Stimulated activated CD8-positive, alpha-beta memory T cell treated with anti-CD3 and anti-CD28 coated beads, Interleukin-2, amount 100 ng/mL, for 48 hours (primary cell): Measurements from ENCODE around the gene STK39.

Source experiments
- DNase-seq, 2 donors: peaks; one replicate each; pipeline ENCODE4 v3.0.0-alpha.2; 2020; ENCODE audit warnings: low read depth in 2 of 2

The STK39 gene

DNA sequence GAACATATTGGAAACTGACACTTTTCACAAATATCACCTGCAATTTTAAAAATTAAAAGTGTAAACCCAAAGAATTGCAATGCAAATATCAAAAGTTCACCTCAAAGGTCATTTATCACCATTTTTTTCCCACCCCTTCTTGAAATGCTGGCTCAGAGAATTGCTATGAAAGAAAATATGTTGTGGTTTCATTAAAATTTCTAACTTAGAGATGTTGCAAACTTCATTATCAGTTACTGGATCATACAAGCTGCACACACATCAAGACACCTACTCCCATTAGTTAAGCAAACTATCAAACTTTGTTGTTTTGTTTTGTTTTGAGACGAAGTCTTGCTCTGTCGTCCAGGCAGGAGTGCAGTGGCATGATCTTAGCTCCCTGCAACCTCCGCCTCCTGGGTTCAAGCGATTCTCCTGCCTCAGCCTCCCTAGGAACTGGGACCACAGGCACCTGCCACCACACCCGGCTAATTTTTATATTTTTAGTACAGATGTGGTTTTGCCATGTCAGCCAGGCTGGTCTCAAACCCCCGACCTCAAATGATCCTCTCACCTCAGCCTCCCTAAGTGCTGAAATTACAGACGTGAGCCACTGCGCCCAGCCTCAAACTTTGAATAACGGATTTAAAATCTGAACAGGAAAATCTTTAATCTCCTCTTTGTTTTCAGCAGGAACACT, 37.0 kb downstream of the STK39 start:
- DNase-seq = no peak

DNA sequence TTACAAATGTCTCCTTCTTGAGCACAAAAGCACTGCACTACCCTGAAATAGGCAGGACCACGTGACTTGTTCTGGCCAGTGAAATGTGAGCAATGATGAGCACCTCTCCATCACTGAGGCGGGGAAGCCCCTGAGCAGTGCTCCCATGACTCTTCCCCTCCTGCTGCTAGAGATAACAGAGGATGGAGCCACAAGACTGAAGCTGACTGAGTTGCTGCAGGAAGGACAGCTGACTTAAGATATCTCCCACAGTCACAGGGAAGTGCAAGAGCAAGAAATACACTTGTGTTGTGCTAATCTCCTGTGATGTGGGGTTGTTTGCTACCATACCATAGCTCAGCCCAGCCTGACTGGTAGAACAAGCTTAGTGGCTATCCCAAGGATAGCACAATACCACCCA, 38.7 kb downstream of the STK39 start:
- DNase-seq = no peak

DNA sequence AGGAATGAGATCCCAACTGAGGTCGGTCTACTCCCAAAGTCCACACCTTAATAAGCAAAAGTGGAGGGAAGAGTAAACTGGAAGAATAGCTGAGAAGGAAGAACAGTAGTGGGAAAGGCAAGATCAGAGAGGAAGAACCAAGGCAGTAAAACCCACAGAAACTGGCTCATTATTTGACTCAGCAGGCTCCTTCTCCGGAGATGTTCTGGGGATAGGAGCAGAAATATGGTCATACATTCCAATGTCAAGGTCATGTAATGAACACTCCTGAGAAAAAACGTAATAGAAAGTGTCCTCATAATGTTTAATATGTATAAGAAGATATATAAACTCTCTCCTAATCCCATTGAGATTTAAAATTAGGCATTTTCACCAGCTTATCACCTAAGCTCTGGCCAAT, 39.5 kb downstream of the STK39 start:
- DNase-seq = no peak

- no peak for DNase-seq
These were observed 43.4 kb downstream of the STK39 start for GRCh38 chr2:168203762-168204693.

DNA sequence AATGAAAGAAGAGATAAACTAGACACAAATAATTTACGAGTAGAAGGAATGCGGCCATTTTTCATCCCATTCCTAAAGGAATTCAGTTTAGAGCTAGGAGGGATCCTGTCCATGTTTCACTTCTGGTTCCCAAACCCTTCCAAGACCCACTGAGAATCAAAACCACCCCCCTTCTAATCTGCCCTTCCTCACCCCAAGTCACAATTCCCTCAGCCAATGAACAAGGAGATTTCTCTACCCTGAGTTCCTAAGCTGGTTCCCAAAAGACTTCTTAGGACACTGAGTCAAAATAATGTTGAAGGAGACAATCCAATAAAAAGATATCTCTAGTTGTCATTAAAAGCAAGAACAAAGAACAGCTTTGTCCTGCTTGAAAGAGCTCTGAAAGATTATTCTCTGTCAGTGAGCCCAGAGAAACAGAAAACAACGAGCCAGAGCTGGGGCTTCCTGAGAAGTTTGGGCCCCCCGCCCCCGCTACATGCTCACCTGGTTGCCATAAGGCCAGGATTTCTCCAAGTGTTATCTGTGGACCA, 45.7 kb downstream of the STK39 start:
- DNase-seq = no peak

DNA sequence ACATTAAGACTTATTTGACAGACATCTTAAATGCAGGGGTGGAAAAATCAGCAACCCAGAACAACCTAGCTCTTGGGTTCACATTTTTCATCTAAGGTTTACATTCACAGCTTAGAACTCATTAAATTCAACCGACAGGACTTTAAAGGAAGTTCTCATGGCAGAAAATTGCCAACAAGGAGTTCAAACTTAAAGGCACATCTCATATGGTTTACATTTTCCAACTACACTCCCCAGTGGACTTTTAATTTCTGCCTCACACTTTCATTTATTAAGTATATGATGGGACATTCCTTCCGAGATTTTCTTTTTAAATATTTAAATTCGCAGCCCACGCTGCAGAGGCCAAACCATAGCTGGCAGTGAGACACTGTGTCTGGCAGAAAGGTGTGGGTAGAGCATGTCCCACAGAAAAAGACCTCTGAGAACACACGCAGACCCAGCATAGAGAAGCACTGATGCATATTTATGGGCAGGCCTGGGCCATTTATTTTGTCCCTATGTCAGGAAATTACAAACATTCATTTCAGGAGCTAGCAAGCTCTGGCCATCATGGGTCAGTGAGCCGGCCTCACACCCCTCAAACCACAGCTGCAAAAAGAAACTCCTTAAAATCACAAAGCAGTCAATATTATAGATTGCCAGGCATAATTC, 46.3 kb downstream of the STK39 start:
- DNase-seq = no peak

GRCh38 chr2:168198476-168199207, 48.8 kb downstream of the STK39 start:
- DNase-seq = no peak

DNA sequence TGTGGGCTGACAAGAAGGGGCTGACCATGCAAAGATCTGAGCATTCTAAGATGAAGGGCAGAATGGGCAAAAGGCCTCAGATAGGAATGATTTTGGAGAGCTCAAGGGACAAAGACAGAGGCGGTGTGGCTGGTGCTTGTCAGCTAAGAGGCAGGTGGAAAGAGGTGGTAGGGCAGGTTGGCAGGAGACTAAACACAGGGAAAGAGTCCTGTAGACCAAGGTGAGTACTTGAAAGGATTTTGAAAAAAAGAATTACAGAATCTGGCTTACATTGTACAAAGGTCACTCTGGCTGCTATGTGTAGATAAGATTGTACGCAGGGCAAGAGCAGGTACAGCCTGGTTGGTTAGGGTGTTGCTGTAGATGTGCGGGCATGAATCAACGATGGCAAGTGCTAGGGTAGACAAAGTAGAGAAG, 50.6 kb downstream of the STK39 start:
- DNase-seq = no peak

DNA sequence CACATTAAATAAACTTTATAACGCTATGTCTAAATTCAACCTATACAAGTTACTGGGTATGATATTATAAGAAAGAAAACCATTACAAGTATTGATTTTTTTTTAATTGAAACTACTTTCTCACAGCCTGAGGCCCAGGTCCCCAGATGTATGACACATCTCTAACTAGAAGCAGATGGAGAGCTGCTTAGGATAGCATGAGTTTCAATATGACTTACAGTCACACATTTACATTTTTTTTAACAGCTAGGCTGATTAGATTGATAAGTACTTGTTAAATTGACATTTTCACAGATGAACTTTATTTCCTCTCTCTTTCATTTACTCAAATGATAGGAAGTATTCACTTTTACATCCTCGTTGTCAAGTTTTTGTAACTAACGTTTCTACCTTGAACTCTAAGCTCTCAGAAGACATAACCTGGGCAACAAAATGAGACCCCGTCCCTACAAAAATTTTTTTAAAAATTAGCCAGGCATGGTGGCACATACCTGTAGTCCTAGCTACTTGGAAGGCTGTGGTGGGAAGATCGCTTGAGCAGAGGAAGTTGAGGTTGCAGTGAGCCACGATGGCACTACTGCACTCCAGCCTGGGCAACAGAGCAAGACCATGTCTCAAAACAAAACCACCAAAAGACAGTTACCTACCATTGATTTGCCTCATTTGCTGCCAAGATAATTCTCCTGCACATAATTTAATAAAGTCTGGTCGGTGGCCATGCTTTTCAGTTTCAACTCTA, 52.4 kb downstream of the STK39 start:
- no peak for DNase-seq

- DNase-seq = no peak
These were observed 54.4 kb downstream of the STK39 start for GRCh38 chr2:168192839-168193616.

DNA sequence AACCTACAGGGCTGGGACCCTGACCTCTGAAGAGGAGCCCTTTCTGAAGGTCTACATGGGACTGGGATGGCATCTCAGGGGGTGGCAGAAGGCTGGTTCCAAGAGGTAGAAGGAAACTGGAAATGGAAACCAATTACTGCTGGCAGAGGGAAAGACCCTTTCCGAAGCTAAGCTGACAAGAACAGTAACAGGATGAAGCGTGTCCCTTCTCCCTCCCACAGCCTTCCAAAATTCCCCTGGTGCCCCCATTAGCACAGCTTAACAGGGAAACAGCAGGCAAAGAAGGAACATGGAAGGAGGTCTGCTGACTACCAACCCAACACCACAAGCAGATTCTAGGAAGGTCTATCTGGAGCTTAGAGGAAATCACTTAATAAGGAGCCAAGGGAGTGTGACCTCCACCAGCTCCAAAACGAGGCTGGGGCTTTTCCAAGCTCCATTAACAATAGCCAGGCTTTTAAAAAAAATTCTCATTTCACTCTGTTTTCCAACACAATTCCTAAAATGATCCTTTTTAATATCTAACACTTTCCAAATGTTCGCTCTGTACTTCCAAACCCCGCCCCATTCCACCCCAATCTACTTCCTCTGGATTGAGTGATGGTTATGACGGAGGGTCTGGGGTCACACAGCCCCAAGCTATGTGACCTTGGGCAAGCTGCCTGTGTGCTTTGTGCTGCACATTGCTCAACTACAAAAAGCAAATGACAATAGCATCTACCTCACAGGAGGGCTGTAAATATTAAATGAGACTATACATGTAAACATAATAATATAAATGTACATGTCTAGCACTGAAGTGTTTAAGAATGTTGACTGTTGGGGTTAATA, 55.2 kb downstream of the STK39 start:
- no peak for DNase-seq

DNA sequence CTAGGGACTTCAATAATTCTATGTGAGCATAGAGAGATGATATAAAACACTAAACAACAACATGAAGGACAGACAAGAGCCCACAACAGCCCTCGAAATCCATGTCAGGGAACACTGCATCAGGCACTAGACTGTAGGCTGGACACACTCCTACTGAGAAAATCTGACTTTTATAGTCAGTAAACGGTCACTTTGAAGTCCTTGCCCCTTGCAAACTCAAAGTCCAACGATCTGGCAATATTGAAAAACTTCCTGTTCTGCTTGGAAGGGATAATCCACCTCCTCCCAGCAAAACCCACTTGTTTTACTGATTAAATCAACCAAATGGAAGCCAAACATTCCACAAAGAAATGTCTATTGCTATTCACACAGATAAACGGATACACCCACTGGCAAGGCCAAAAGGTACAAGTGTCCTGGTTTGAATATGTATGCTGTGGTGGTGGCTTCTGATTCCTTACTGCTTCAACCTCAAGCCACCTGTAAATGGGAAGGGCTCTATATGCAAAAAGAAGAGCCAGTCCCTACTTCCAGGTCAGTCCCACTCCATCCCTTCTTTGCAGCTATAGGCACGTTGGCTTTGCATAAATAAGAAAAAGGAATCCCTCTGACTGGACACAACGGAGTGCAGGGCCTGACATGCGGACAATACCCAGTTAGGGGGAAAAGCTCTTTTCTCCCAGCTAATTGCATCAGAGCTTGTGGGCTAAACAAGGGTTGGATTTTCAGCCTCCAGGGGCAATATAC, 56.6 kb downstream of the STK39 start:
- no peak for DNase-seq

- DNase-seq = no peak
These were observed 57.4 kb downstream of the STK39 start for GRCh38 chr2:168189835-168190569.

DNA sequence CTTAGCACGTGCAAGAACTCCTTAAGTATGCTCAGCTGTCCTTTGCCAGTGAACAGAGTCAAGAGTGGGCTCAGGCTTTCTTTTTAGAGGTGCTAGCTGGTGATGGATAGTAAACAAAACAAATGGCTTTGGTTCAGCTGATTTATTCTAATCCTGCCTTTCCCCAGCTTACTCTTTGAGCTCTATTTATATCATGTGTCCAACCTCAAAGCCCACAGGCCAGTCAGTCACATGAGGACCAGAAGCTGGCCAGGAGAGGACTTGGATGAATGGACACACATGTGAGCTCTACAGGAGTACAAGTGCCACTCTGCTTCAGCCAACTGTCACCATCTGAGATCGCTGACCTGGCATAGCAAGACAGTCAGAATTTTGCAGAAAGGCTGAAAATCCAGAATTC, 59.4 kb downstream of the STK39 start:
- no peak for DNase-seq

DNA sequence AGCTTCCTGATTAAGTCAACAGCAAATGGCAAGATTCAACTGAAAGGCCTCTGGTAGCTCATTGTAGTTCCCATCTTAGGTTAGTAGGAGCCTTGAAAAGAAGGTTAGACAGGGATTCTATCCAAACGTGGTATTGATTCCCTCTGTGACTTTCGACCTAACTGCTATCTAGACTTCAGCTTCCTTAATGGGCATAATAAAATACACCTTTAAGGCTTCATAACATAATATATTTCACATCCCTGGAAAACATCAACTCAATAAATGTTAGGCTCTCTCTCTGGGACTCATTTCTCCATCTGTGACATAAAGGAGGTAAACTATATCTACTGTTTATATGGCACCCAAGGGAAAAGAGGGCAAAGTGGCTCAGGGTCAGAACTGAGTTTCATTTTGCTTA, 60.9 kb downstream of the STK39 start:
- DNase-seq = no peak

DNA sequence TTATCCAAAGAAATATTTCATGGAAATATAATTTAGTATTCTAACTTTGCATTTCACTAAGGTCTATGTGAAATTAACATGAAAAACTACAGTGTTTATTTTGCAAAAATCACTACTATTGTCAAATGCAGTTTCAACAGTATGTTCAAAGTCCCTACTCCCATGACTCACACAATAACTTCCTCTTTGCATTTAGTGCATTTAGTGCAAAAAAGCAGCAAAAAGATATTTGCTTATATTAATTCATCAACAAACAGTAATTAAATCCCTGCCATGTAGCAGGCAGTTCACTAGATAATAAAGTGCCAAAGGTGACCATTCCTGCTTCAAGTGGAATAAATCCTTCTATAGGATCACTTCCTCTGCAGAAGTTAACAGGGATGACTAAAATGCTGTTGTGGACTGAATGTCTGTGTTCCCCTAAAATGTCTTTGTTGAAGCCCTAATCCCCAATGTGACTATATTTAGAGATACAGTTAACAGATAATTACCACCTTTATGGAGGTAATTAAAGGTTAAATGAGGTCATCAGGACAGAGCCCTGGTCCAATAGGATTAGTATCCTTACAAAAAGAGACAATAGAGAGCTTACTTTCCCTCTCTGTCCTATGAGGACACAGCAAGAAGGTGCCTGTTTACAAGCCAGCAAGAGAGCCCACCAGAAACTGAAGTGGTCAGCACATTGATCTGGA, 61.7 kb downstream of the STK39 start:
- no peak for DNase-seq
